Pancreas (tissue), 10 donors: ENCODE data around the gene FBLN2. TPM values are rescaled to one million over a fixed set of nuclear protein-coding genes. Genes with fewer than 3 reads are reported as not detected.
"Not testable (repeated sequence)": the region's sequence is repeated elsewhere in the genome, so short reads cannot be mapped to it uniquely, and the experiment has no call there.

Experiments
- ATAC-seq, 4 donors: fragments of 200-7000 bp; cut with Tn5 transposase; one replicate each; pipeline versions ENCODE4 v1.8.0 to v1.9.1; 2020; ENCODE audit warnings: mild to moderate bottlenecking in 4 of 4, moderate library complexity in 4 of 4
- DNase-seq, 6 donors: peaks; one replicate each; pipeline ENCODE4 v3.0.0-alpha.2; 2020
- FAIRE-seq: peaks from 2 replicates; lab custom pipeline; 2012; peaks lifted over from hg19 to GRCh38; lab: Jason Lieb, UNC
- H3K27ac ChIP-seq, 4 donors: fragments of 200-600 bp; sonication (generic); 1 replicate in 3 of 4; 2 replicates in 1 of 4; pipeline versions ENCODE4 v1.5.0 to v1.8.0; 2020
- H3K27me3 ChIP-seq, 4 donors: fragments of 200-600 bp; one replicate each; pipeline ENCODE4 v1.8.0; 2021
- H3K36me3 ChIP-seq, 3 donors: fragments of 200-600 bp; sonication (generic) in 1 of 3; one replicate each; pipeline versions ENCODE4 v1.5.0 to v1.8.0; 2020 to 2021
- H3K4me1 ChIP-seq, 3 donors: fragments of 200-600 bp; one replicate each; pipeline ENCODE4 v1.8.0; 2021
- H3K4me3 ChIP-seq, 4 donors: fragments of 200-600 bp; sonication (generic) in 2 of 4; one replicate each; pipeline versions ENCODE4 v1.5.0 to v1.8.0; 2020 to 2021
- H3K9me3 ChIP-seq, 4 donors: fragments of 200-600 bp; one replicate each; pipeline ENCODE4 v1.8.0; 2021
- WGBS, 2 donors: extraction: QIAGEN DNeasy Blood & Tissue Kit; methylation state at CpG; one replicate each; pipeline ENCODE4 v1.1.7; 2013; 5-methylcytosine and 5-hydroxymethylcytosine counted together
- intact Hi-C, 3 donors: fragments of 100-400 bp; cut with DNase I; formaldehyde crosslinking; loops; one replicate each; pipeline versions ENCODE4 v1.11.1 to v1.14.2; 2022
- polyA plus RNA-seq, 2 donors: library from polyadenylated mRNA; stranded (reverse); fragments of 200-250 nt; gene quantifications; one replicate each; pipeline ENCODE4 v1.2.3, GENCODE V29; 2013
- total RNA-seq, 6 donors: library from RNA; stranded (reverse); fragmentation: NEBNext Ultra II Directional in 4 of 6; extraction: Animal tissue kit (Norgen Biotek cat#: 25700) in 4 of 6; gene quantifications; one replicate each; pipeline versions ENCODE4 v1.2.1 to v1.2.4, GENCODE V29; 2021 to 2023
- TF ChIP-seq, protein P1 (sequence below), 4 donors: fragments of 200-600 bp; sonication (generic) in 3 of 4; IDR thresholded peaks; one replicate each; pipeline versions ENCODE4 v1.5.0 to v1.8.0; 2021; ENCODE audit warnings: antibody characterized with exemption in 4 of 4
- donor health status: healthy with polysubstance abuse.
- donor health status: DM: no; HTN: no; CAD: no; lungs with moderate emphysema.
- donor health status: DM: no; HTN: no; CAD: no.
- donor health status: control.
- donor health status: control.
- donor health status: Bipolar disorder and iron deficiency.
- donor health status: DM: yes; HTN: yes; CAD: no.
- donor health status: DM: no; HTN: no; CAD: no.
- donor health status: DM: no; HTN: no; CAD: no.
- donor health status: DM: yes; HTN: yes; CAD: no.

Gene FBLN2
- total and polyA plus RNA-seq, 8 donors, result 2.4 to 21.8 (median 4.2) TPM

DNA sequence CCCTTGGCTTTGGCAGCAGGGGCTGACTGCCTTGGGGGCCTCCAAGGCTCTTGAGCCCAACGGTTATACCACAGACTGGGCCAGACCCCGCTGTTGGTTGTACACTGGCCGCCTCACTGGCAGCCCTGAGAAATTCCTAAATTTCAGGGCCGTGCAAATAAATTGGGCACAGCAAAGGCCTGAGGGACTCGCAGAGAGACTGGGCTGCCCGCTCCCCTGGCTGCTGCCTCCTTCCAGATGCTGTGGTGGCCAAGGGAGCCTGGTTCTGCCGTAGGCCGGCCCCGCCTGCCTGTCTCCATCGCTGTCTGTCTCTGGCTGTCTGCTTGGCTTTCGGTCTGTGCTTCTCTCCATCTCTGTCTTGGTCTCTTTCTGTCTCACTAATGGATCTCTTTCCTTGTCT is 9.0 kb downstream of the FBLN2 start:
- no peak for ATAC-seq
- no peak overlapping the region for H3K4me3 ChIP-seq
- H3K27me3 ChIP-seq, result no peaks in the 10 kb centered on the region
- TF ChIP-seq, protein P1, sequence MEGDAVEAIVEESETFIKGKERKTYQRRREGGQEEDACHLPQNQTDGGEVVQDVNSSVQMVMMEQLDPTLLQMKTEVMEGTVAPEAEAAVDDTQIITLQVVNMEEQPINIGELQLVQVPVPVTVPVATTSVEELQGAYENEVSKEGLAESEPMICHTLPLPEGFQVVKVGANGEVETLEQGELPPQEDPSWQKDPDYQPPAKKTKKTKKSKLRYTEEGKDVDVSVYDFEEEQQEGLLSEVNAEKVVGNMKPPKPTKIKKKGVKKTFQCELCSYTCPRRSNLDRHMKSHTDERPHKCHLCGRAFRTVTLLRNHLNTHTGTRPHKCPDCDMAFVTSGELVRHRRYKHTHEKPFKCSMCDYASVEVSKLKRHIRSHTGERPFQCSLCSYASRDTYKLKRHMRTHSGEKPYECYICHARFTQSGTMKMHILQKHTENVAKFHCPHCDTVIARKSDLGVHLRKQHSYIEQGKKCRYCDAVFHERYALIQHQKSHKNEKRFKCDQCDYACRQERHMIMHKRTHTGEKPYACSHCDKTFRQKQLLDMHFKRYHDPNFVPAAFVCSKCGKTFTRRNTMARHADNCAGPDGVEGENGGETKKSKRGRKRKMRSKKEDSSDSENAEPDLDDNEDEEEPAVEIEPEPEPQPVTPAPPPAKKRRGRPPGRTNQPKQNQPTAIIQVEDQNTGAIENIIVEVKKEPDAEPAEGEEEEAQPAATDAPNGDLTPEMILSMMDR (IDR thresholded peaks at IDR 0.05), result no peak
- no peak overlapping the region for H3K27ac ChIP-seq
- H3K36me3 ChIP-seq, result no peaks in the 10 kb centered on the region
- H3K4me1 ChIP-seq, result no peaks in the 10 kb centered on the region
- DNase-seq, result no peak
- FAIRE-seq, result no peak
- no peaks in the 10 kb centered on the region for H3K9me3 ChIP-seq
- intact Hi-C loops, result no loop called here
- WGBS, 2 donors, result 85 to 89% methylated on average over 11 of the region's 11 CpGs

DNA sequence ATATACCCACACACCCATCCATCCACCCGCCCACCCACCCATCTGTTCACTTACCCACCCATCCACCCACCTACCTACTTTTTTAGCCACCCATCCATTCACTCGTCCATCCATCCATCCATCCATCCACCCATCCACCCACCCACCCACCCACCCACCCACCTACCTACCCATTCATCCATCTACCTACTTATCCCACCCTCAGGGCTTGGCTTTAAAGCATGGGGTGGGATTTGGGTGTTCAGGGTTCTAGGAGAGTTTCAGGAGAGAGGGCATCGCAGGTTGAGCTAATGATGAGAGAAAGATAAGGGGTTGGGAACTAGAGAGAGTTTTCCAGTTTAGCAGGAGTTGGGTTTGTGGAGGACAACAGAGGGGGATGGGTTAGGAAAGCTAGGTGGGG is 9.7 kb downstream of the FBLN2 start:
- ATAC-seq (no peak), DNase-seq (no peak), FAIRE-seq (no peak)
- no peaks in the 10 kb centered on the region for H3K27me3 ChIP-seq
- H3K4me3 ChIP-seq, result no peak overlapping the region
- intact Hi-C loops, result no loop called here
- no peaks in the 10 kb centered on the region for H3K9me3 ChIP-seq
- no peaks in the 10 kb centered on the region for H3K4me1 ChIP-seq
- H3K36me3 ChIP-seq, result no peaks in the 10 kb centered on the region
- H3K27ac ChIP-seq, result no peak overlapping the region
- TF ChIP-seq, protein P1 (IDR thresholded peaks at IDR 0.05), result no peak
- 66 to 77% methylated on average over 3 of the region's 3 CpGs for WGBS, 2 donors

DNA sequence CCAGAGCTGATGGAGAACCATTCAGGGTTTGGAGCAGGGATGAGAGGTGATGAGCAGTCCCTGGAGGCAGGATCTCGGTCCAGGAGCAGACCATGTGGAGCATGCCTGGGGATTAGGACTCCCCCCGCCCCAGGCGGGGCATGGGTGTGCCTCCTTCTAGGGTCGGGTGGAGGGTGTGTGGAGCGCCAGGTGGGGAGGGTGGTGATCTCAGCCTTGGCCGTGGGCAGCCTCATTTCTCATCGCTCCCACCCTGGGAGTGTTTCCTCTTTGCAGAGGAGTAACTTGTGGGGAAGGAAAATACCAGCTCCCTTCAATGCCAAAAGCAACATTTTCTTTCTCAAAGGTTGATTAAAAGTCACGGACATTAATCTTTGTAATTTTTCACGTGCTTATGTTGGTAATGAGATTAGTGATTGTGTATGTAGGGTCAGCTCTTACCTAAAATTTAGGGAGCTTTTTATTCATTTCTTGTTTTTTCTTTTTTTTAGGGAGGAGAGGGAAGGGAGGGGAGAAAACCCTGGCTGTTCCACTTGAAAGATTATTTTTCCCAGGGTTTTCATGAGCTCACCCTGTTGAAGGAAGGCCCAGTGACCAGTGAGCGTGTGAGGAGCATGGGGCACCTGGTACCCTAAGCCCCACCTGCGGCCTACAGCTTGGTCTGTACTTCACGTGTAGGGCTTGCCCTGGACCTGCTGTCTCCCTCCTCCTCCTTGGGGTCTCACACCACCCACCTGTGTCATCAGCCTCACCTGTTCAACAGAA is 11.0 kb downstream of the FBLN2 start:
- Histone ChIP-seq H3K4me1 (no peaks in the 10 kb centered on the region), H3K27ac (no peak overlapping the region), H3K36me3 (no peaks in the 10 kb centered on the region), H3K9me3 (no peaks in the 10 kb centered on the region), H3K4me3 (no peak overlapping the region), H3K27me3 (no peaks in the 10 kb centered on the region)
- peak in 1 of 6 donors; percentile 22 for DNase-seq
- peak in 1 of 4 donors; percentile 25 for ATAC-seq
- TF ChIP-seq, protein P1 (IDR thresholded peaks at IDR 0.05), result no peak
- no peak for FAIRE-seq
- intact Hi-C loops, result no loop called here
- WGBS, 2 donors, result 60 to 70% methylated on average over 12 of the region's 12 CpGs

DNA sequence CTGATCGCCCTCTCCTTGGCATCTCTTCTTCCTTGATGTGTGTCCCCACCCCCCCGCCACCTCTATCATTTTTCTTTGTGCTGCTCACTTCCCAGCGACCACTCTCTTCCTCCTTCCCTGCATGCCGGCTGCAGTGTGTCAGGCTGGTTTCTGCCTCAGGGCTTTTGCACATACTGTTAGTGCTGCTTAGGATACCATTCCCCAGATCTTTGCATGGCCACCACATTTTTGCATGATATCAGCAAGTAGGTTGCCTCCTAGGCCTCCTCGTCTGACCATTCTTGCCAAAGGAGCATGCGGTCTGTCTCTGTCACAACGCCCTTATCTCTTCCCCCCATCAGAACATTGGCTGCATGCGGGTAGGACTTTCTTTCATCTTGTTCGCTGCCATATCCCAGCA is 12.5 kb downstream of the FBLN2 start:
- ATAC-seq (no peak), DNase-seq (no peak), FAIRE-seq (no peak)
- WGBS, 2 donors, result 77 to 84% methylated on average over 9 of the region's 9 CpGs
- Histone ChIP-seq H3K9me3 (no peaks in the 10 kb centered on the region), H3K4me3 (no peak overlapping the region), H3K36me3 (no peaks in the 10 kb centered on the region), H3K27ac (no peak overlapping the region), H3K27me3 (no peaks in the 10 kb centered on the region), H3K4me1 (no peaks in the 10 kb centered on the region)
- intact Hi-C loops, result no loop called here
- TF ChIP-seq, protein P1 (IDR thresholded peaks at IDR 0.05), result no peak

DNA sequence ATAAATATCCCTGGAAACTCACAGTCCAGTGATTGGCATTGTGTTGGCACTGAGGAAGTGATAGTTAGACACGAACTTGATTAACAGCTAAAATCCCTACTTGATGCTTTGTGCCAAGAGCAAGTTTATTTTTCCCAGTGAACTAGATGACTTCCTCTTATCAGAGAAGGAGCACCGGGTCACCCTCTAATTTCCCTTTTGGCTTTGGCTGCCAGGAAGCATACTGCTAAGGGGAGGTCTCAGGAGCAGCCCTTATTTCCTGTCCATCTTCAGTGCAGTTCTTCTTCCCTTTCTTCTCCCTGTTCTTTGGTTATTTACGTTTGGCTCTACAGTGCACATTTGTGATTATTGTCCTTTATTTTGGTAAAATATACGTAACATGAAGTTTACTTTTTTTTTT is 13.0 kb downstream of the FBLN2 start:
- Histone ChIP-seq H3K36me3 (no peaks in the 10 kb centered on the region), H3K27me3 (no peaks in the 10 kb centered on the region), H3K4me3 (no peak overlapping the region), H3K9me3 (no peaks in the 10 kb centered on the region), H3K4me1 (no peaks in the 10 kb centered on the region), H3K27ac (no peak overlapping the region)
- 41 to 47% methylated on average over 4 of the region's 4 CpGs for WGBS, 2 donors
- ATAC-seq (no peak), FAIRE-seq (no peak), DNase-seq (no peak)
- intact Hi-C loops, result no loop called here
- TF ChIP-seq, protein P1 (IDR thresholded peaks at IDR 0.05), result no peak

DNA sequence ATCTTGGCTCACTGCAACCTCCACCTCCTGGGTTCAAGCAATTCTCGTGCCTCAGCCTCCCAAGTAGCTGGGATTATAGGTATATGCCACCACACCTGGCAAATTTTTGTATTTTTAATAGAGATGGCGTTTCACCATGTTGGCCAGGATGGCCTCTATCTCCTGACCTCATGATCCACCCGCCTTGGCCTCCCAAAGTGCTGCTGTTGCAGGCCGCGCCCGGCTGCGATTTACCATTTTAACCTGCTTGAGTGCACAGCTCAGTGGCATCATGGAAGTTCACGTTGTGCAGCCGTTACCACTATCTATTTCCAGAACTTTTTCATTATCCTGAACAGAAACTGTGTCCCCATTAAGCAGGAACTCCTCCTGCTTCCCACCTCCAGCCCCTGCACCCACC is 13.5 kb downstream of the FBLN2 start:
- 89 to 90% methylated on average over 9 of the region's 9 CpGs for WGBS, 2 donors
- intact Hi-C loops, H3K27ac ChIP-seq, H3K4me3 ChIP-seq, H3K27me3 ChIP-seq, H3K4me1 ChIP-seq, H3K36me3 ChIP-seq, DNase-seq, H3K9me3 ChIP-seq, ATAC-seq, FAIRE-seq: not testable (repeated sequence)
